Coronary artery (tissue), 2 donors: ENCODE results near the gene MAP3K5.

Experiments
- DNase-seq: peaks from one replicate; pipeline ENCODE4 v3.0.0-alpha.2; 2017; ENCODE audit warnings: low spot score
- H3K27ac ChIP-seq, 2 donors: fragments of 200-600 bp; sonication (generic); one replicate each; pipeline ENCODE4 v1.5.1; 2016 to 2019
- H3K4me3 ChIP-seq: fragments of 200-600 bp; sonication (generic); 2 replicates; pipeline ENCODE4 v1.5.1; 2016; ENCODE audit warnings: mild to moderate bottlenecking, moderate library complexity
- TF ChIP-seq, protein P1 (sequence below): fragments of 200-600 bp; sonication (generic); IDR thresholded peaks from one replicate; pipeline ENCODE4 v1.5.1; 2019; ENCODE audit warnings: antibody characterized with exemption

The MAP3K5 gene

DNA sequence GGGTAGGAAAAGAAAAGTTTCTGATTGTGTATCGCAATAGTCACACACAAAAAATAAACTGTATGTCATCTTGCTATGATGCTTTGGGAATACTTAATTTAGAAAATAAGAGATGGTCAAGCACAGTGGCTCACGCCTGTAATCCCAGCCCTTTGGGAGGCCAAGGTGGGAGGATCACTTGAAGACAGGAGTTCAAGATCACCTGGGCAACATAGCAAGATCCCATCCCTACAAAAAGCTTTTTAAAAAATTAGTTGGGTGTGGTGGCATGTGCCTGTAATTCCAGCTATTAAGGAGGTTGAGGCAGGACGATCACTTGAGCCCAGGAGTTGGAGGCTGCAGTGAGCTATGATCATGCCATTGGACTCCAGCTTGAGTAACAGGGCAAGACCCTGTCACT lies 269.6 kb downstream of the MAP3K5 start:
- TF ChIP-seq, protein P1, sequence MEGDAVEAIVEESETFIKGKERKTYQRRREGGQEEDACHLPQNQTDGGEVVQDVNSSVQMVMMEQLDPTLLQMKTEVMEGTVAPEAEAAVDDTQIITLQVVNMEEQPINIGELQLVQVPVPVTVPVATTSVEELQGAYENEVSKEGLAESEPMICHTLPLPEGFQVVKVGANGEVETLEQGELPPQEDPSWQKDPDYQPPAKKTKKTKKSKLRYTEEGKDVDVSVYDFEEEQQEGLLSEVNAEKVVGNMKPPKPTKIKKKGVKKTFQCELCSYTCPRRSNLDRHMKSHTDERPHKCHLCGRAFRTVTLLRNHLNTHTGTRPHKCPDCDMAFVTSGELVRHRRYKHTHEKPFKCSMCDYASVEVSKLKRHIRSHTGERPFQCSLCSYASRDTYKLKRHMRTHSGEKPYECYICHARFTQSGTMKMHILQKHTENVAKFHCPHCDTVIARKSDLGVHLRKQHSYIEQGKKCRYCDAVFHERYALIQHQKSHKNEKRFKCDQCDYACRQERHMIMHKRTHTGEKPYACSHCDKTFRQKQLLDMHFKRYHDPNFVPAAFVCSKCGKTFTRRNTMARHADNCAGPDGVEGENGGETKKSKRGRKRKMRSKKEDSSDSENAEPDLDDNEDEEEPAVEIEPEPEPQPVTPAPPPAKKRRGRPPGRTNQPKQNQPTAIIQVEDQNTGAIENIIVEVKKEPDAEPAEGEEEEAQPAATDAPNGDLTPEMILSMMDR: no peak
- no peak overlapping the region for H3K4me3 ChIP-seq
- DNase-seq: no peak
- no peak overlapping the region for H3K27ac ChIP-seq

DNA sequence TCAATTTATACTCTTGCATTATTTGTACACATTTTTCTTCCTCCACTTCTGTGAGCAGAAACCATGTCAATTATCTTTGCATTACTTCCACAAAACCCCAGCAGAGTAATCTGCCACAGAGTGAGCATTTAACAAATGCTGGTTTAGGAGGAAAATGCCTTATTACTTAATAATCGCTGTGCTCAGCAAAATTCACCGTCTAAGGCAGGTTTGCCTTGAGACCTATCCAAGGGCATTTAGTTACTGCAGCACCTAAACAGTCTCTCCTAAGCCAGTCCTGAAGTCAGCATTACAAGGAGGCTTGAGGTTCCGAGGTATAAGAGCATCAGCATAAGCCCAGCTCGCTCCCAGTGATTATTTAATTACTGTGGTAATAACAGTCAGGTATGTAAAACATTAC lies 270.4 kb downstream of the MAP3K5 start:
- H3K27ac ChIP-seq: no peak overlapping the region

DNA sequence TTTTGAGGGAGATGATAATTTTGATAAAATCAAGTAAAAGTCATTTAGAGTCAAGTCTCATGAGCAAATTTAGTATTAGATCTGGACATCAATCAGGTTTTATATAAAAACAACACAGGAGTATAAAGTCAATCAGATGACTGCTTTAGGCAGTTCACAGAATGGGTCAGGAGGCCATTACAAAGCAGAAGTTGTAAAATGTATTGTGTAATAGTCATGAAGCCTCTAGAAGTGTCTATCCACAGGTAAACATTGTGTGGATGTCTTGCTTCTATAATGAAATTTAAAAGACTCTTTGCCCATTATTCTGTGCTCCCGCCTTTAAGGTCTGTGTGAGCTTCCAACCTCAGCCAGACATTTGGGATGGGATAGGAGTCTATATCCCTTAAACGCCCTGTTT lies 270.9 kb downstream of the MAP3K5 start:
- TF ChIP-seq, protein P1: no peak
- Histone ChIP-seq H3K27ac (no peak overlapping the region), H3K4me3 (no peak overlapping the region)
- DNase-seq: no peak

More for the DNA sequence above, 270.4 kb downstream of the MAP3K5 start:
- no peak for DNase-seq
- TF ChIP-seq, protein P1: no peak
- H3K4me3 ChIP-seq: no peak overlapping the region

GRCh38 chr6:136520517-136520916 lies 271.8 kb downstream of the MAP3K5 start:
- no peak overlapping the region for H3K4me3 ChIP-seq
- TF ChIP-seq, protein P1: no peak
- no peak for DNase-seq
- no peak overlapping the region for H3K27ac ChIP-seq

- no peak overlapping the region for H3K4me3 ChIP-seq
- TF ChIP-seq, protein P1: no peak
- no peak for DNase-seq
- no peak overlapping the region for H3K27ac ChIP-seq
These were observed 274.7 kb downstream of the MAP3K5 start for GRCh38 chr6:136517582-136517981.

DNA sequence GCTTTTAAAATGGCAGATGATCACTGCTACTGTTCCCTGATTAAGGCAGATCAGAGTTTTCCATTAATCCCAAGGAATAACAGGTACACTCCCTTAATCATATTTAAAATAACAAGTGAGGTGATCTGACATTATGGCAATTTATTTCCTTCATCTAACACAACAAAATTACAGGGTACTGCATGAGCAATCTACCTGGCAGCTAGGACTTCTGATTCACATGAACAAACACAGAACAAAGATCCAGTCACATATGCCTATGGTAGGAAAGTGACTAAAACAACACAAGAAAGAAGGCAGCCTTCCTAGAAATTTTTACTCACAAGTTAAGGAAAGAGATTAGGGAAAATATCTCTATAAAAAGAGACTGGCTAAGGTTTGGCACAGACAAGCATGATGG lies 275.3 kb downstream of the MAP3K5 start:
- no peak overlapping the region for H3K27ac ChIP-seq
- H3K4me3 ChIP-seq: no peak overlapping the region
- no peak for DNase-seq
- TF ChIP-seq, protein P1: no peak

DNA sequence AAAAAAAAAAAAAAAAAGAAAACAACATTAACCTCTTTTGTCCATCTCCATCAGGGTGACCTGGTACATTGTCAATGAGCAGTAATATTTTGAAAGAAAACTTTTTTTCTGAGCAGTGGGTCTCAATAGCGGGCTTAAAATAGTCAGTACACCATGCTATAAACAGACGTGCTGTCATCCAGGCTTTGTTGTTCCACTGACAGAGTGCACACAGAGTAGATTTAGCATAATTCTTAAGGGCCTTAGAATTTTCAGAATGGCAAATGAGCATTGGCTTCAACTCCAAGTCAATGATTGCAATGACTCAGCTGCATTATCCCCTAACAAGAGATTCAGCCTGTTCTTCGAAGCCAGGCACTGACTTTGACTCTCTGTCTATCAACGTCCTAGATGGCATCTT lies 277.7 kb downstream of the MAP3K5 start:
- TF ChIP-seq, protein P1: no peak
- Histone ChIP-seq H3K4me3 (no peak overlapping the region), H3K27ac (no peak overlapping the region)
- no peak for DNase-seq
